Right cardiac atrium (tissue), 5 donors: ENCODE results near the gene CTNND2. TPM values are rescaled to one million over a fixed set of nuclear protein-coding genes. Genes with fewer than 3 reads are reported as not detected.

ENCODE experiments used
- ATAC-seq, 2 donors: fragments of 200-7000 bp; cut with Tn5 transposase; one replicate each; pipeline versions ENCODE4 v1.8.0 to v1.9.1; 2020; ENCODE audit warnings: moderate library complexity in 2 of 2, mild to moderate bottlenecking in 1 of 2
- DNase-seq, 3 donors: peaks; one replicate each; pipeline ENCODE4 v3.0.0-alpha.2; 2020
- H3K27ac ChIP-seq: one replicate; pipeline ENCODE4 v1.5.1; 2013; ENCODE audit warnings: mild to moderate bottlenecking, low read length, control low read depth, moderate library complexity
- H3K27me3 ChIP-seq: one replicate; pipeline ENCODE4 v1.6.1; 2013; ENCODE audit not compliant: control insufficient read depth, insufficient read depth
- H3K4me1 ChIP-seq: one replicate; pipeline ENCODE4 v1.6.1; 2013; ENCODE audit warnings: low read length; ENCODE audit not compliant: control insufficient read depth, insufficient read depth
- H3K4me3 ChIP-seq: one replicate; pipeline ENCODE4 v1.5.1; 2013; ENCODE audit warnings: low read length, control low read depth
- H3K9me3 ChIP-seq: one replicate; pipeline ENCODE4 v1.6.1; 2013; ENCODE audit warnings: low read length; ENCODE audit not compliant: control insufficient read depth
- WGBS: extraction: QIAGEN DNeasy Blood & Tissue Kit; methylation state at CpG from one replicate; pipeline ENCODE4 v1.1.7; 2013; 5-methylcytosine and 5-hydroxymethylcytosine counted together
- intact Hi-C, 4 donors: fragments of 100-400 bp; cut with DNase I; formaldehyde crosslinking; loops; one replicate each; pipeline versions ENCODE4 v1.11.0 to v1.14.0; 2022 to 2023
- long read RNA-seq, 4 donors: library from polyadenylated mRNA; unstranded; transcript quantifications; one replicate each; pipeline ENCODE4 v2.0.0, GENCODE V29; 2020 to 2021
- polyA plus RNA-seq: library from polyadenylated mRNA; stranded (reverse); fragments of 200-250 nt; gene quantifications from one replicate; pipeline ENCODE4 v1.2.3, GENCODE V29; 2013
- total RNA-seq, 4 donors: library from RNA; stranded (reverse); fragmentation: NEBNext Ultra II Directional; extraction: Animal tissue kit (Norgen Biotek cat#: 25700); gene quantifications; one replicate each; pipeline ENCODE4 v1.2.1, GENCODE V29; 2021
- donor health status: healthy with polysubstance abuse.
- donor health status: DM: no; HTN: yes; CAD: no.
- donor health status: DM: no; HTN: no; CAD: no.
- donor health status: DM: no; HTN: yes; CAD: no; lungs with severe emphysema.
- donor health status: DM: yes; HTN: yes; CAD: no.

The CTNND2 gene, protein sequence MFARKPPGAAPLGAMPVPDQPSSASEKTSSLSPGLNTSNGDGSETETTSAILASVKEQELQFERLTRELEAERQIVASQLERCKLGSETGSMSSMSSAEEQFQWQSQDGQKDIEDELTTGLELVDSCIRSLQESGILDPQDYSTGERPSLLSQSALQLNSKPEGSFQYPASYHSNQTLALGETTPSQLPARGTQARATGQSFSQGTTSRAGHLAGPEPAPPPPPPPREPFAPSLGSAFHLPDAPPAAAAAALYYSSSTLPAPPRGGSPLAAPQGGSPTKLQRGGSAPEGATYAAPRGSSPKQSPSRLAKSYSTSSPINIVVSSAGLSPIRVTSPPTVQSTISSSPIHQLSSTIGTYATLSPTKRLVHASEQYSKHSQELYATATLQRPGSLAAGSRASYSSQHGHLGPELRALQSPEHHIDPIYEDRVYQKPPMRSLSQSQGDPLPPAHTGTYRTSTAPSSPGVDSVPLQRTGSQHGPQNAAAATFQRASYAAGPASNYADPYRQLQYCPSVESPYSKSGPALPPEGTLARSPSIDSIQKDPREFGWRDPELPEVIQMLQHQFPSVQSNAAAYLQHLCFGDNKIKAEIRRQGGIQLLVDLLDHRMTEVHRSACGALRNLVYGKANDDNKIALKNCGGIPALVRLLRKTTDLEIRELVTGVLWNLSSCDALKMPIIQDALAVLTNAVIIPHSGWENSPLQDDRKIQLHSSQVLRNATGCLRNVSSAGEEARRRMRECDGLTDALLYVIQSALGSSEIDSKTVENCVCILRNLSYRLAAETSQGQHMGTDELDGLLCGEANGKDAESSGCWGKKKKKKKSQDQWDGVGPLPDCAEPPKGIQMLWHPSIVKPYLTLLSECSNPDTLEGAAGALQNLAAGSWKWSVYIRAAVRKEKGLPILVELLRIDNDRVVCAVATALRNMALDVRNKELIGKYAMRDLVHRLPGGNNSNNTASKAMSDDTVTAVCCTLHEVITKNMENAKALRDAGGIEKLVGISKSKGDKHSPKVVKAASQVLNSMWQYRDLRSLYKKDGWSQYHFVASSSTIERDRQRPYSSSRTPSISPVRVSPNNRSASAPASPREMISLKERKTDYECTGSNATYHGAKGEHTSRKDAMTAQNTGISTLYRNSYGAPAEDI (N-terminal part only)
- 10 to 100 TPM in 1 of 4 donors, 1 to 10 TPM in 3; 2.6 to 14.0 (median 7.1) TPM for total RNA-seq
- polyA plus RNA-seq = 4.1 TPM
- long read RNA-seq, donor 1, full-length matches to known transcripts = 1 of 16 reads
- long read RNA-seq, donor 1, partial matches to known transcripts = 10 of 16 reads
- long read RNA-seq, donor 1, other reads (novel, unspliced or antisense) = 5 of 16 reads
- long read RNA-seq, donor 2 = 0 reads
- long read RNA-seq, donor 3, partial matches to known transcripts = 5 of 8 reads
- long read RNA-seq, donor 3, other reads (novel, unspliced or antisense) = 3 of 8 reads
- long read RNA-seq, donor 4, full-length matches to known transcripts = 2 of 8 reads
- long read RNA-seq, donor 4, partial matches to known transcripts = 1 of 8 reads
- long read RNA-seq, donor 4, other reads (novel, unspliced or antisense) = 5 of 8 reads

DNA sequence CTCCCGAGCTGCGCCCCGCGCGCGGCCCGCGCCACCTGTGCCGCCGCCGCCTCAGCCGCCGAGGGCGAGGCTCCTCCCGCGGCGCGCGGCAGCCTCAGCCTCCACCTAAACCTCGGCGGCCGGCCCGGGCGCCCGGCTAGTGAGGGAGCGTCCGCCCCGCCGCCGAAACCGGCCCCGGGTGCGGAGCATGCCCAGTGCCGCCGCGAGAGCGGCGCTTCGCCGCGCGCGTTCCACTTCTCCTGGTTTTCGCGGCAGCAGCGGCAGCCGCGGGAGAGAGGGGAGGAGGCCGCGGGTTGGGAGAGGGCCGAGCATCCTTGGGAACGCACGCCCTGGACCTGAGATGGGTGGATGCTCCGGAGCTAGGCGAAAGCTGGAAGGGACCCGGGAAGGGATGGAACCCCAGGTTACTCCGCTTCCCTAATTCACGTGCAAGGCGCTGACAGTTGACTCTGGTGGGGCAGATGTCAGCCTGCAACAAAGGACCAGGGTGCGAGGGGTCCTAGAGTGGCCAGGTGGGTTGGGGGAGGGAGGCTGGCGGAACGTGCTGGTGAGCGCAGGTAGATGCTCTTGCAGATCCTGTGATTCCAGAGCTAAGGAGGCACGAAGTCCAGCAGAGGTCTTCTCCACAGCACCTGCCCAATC lies at the start of gene CTNND2:
Gene CTNND2, minus strand, starts transcription at position 182 of the 642 bp plus-strand sequence. CDS start 593 bp downstream, outside the sequence.
- WGBS = 2% methylated on average over 64 of the region's 64 CpGs
- DNase-seq (peak in 1 of 3 donors; percentile 71), ATAC-seq (peak; percentile 31 to 55)
- peak within 1 kb of the TSS; percentile 55 for H3K27ac ChIP-seq
- H3K9me3 ChIP-seq = no peaks in the 10 kb centered on the region
- peak within 1 kb of the TSS; percentile 62 for H3K4me3 ChIP-seq
- no peaks in the 10 kb centered on the region for H3K4me1 ChIP-seq
- H3K27me3 ChIP-seq = no peaks in the 10 kb centered on the region
- intact Hi-C loops = no loop called here

DNA sequence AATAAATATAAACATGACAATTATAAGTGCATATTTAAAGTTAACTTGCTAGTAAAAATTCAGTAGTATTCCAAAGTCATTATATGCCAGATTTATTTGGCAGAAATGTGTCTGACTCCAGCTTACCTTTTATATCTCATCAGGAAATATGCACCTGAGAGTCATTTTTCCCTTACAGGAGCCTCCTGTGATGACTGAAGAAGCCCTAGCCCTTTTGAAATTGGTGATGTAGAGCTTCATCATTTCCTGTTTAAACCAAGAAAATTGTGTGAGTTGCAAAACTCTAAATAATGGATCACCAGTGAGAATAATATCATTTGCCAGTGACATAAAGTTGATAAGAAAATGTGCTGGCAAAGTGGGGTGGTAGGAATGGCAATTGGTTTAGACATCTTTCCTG lies 42.1 kb upstream of the CTNND2 start:
- H3K27ac ChIP-seq = no peak overlapping the region
- H3K9me3 ChIP-seq = peaks cover 2% of the 10 kb centered on the region
- H3K4me3 ChIP-seq = no peak overlapping the region
- no peak for DNase-seq
- no peak for ATAC-seq
- H3K27me3 ChIP-seq = no peaks in the 10 kb centered on the region
- H3K4me1 ChIP-seq = no peaks in the 10 kb centered on the region
- intact Hi-C loops = no loop called here

DNA sequence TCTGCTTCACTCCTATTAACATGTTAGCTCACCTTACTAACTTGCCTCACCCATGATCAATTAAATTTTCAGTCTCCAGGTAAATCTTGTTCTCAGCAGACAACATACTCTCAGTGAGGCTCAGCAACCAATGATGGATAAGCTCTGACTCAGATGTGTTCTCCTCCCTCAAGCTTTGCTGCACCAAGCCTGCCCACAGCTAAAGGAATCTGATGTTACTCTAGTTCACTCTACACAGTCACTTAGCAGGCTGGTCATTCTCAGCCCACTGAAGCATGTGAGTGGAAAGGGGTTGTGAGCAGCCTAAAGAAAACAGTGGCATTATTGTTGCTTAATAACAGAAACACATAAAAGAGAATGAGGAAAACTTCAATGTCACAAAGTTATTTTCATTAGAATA lies 37.3 kb upstream of the CTNND2 start:
- Histone ChIP-seq H3K27me3 (no peaks in the 10 kb centered on the region), H3K9me3 (peaks cover 2% of the 10 kb centered on the region), H3K27ac (no peak overlapping the region), H3K4me1 (no peaks in the 10 kb centered on the region), H3K4me3 (no peak overlapping the region)
- ATAC-seq = no peak
- intact Hi-C loops = no loop called here
- no peak for DNase-seq

DNA sequence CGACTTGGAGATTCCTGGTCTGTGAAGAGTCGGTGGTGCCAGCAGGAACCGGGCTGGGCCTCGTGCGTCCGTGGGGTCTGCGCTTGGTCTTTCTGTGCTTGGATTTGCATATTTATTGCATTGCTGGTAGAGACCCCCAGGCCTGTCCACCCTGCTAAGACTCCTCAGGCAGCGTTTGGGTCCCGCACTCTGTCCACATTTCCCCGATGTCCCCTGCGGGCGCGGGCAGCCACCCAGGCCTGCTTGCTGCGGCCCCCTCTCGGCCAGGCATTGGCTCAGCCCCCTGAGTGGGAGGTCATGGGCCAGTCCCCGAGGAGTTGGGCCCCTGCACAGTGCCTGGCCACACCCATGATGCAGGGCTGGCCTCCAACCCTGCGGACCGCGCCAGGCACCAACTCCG lies 27.4 kb upstream of the CTNND2 start:
- no peak overlapping the region for H3K4me3 ChIP-seq
- intact Hi-C loops = no loop called here
- H3K27ac ChIP-seq = no peak overlapping the region
- peaks cover 2% of the 10 kb centered on the region for H3K9me3 ChIP-seq
- H3K4me1 ChIP-seq = no peaks in the 10 kb centered on the region
- 86% methylated on average over 20 of the region's 20 CpGs for WGBS
- DNase-seq (peak in 1 of 3 donors; percentile 27), ATAC-seq (no peak)
- peaks cover 2% of the 10 kb centered on the region for H3K27me3 ChIP-seq

DNA sequence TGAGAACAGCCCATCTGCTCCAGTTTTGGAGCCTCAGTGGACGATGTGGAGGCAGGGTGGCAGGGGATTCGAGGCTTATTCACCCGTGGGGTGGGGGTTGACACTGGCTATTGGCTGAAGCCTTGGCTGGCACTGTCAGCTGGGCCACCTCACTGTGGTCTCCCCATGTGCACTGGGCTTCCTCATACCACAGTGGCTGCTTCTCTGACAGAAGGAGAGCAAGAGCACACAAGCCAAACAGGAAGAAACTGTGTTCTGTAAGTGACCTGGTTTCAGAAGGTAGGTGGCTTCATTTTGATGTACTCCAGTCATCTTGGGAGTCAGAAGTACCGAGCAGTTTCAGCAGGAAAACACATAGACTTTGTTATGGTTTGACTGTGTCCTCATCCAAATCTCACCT lies 24.7 kb upstream of the CTNND2 start:
- Histone ChIP-seq H3K4me3 (no peak overlapping the region), H3K27ac (no peak overlapping the region), H3K9me3 (no peaks in the 10 kb centered on the region), H3K4me1 (no peaks in the 10 kb centered on the region), H3K27me3 (no peaks in the 10 kb centered on the region)
- DNase-seq (no peak), ATAC-seq (no peak)
- 58% methylated on average over 4 of the region's 4 CpGs for WGBS
- intact Hi-C loops = no loop called here

DNA sequence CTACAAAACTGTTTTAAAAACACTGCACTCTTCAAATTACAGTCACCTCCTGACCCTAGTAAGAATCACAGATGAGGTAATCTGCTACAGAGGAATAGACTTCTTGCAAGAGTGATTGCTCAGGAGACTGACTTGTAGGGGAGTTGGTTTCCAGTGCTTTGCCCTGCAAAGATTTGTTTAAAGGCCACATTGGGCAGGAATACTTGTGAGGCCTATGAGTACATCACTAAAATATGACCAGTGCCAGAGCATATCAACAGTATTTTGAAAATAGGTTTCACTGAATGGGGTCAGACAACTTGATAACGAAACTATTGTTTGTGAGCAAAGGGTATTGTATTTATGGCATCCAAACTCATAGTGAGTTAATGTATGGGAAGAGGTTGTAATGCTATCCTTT lies 21.5 kb upstream of the CTNND2 start:
- no peak for ATAC-seq
- intact Hi-C loops = no loop called here
- no peaks in the 10 kb centered on the region for H3K4me1 ChIP-seq

DNA sequence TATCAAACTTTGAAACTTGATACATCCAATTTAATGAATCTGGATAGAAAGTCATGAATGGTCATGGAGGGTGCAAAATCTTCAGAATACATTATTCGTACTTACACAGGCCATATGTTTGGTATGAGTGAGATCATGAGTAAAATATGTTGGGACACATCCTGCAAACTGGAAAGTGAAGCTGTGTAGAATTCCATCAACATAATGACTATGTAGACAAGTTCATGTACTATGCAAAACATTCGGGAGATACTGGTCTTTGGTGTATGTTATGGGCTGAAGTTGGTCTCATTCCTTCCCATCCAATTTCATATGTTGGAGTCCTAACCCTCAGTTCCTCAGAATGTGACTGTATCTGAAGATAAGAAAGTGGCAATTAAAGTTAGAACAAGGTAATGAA lies 18.1 kb upstream of the CTNND2 start:
- intact Hi-C loops = no loop called here
- H3K27ac ChIP-seq = no peak overlapping the region
- no peaks in the 10 kb centered on the region for H3K4me1 ChIP-seq
- H3K27me3 ChIP-seq = no peaks in the 10 kb centered on the region
- DNase-seq = no peak
- no peak overlapping the region for H3K4me3 ChIP-seq
- 79% methylated on average over 2 of the region's 2 CpGs for WGBS
- no peak for ATAC-seq
- no peaks in the 10 kb centered on the region for H3K9me3 ChIP-seq

More for the DNA sequence above, 21.5 kb upstream of the CTNND2 start:
- no peaks in the 10 kb centered on the region for H3K9me3 ChIP-seq
- no peak overlapping the region for H3K27ac ChIP-seq
- DNase-seq = no peak
- 73% methylated on average over 1 of the region's 1 CpG for WGBS
- H3K27me3 ChIP-seq = no peaks in the 10 kb centered on the region
- H3K4me3 ChIP-seq = no peak overlapping the region

DNA sequence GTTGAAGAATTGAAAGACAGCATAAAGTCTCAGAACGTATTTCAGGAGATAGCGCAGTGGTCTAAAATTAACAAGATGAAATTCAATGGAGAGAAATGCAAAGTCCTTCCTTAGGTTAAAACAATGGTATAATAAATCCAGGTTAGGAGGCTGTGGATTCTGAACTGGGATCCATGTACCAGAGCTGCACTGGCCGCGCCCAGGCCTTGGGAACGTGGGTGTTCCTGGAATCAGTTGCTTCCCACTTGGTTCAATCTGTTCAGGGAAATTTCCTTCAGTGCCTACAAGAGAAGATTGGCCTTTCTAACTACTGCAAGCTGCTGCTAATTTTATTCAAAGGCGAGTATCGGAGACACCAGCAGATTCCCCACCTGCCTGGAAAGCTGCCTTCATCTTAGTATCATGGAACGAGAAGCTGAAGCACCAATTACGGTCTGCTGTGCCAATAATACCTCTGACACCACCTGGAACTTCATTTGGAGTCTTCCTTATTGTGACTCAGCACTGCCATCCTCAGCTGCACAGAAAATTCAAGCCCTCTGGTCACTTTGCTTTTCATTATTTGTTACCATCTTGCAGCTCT lies 14.3 kb upstream of the CTNND2 start:
- Histone ChIP-seq H3K9me3 (no peaks in the 10 kb centered on the region), H3K27me3 (no peaks in the 10 kb centered on the region), H3K4me1 (no peaks in the 10 kb centered on the region), H3K27ac (no peak overlapping the region), H3K4me3 (no peak overlapping the region)
- no peak for ATAC-seq
- DNase-seq = no peak
- intact Hi-C loops = no loop called here
- 84% methylated on average over 9 of the region's 9 CpGs for WGBS

DNA sequence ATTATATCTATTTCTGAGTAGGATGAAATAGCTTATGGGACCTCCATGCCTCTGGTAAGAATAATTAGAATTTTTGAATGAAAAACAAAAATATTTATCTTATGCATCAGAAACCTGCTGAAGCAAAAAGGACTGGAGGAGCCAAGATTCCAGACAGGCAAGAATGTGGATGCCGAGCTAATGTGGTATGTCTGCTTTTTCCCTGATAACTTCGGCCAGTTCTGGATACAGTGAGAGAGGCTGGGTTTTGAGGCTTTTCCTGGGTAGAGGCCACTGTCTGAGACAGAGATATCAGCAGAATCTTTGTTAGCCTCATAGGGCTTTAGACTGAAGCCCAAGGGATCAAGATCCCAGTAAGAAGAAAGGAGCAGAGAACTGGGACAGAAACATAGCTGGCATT lies 5.2 kb upstream of the CTNND2 start:
- Histone ChIP-seq H3K9me3 (no peaks in the 10 kb centered on the region), H3K27me3 (no peaks in the 10 kb centered on the region), H3K27ac (no peak overlapping the region), H3K4me1 (no peaks in the 10 kb centered on the region), H3K4me3 (no peak overlapping the region)
- WGBS = 38% methylated on average over 2 of the region's 2 CpGs
- no peak for DNase-seq
- ATAC-seq = no peak
- intact Hi-C loops = no loop called here

DNA sequence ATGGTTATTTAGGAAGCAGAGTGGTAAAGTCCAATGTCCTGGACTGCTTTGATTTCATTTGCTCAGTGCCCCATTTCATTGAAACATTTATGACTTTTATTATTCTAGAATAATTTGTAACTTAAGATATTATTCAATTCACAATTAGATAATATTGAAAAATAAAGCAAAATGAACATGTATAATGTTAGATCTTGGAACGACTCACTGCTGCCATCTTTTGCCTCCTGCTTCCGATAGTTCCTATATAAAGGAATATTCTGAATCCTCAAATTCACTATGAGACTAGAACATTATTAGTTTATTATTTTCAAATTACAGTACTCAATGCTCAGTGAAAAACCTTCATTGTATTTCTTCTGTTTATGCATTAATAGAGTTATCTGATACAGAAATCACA lies 2.3 kb upstream of the CTNND2 start:
- no peak for DNase-seq

More for the DNA sequence above, 2.3 kb upstream of the CTNND2 start:
- Histone ChIP-seq H3K4me1 (no peaks in the 10 kb centered on the region), H3K9me3 (no peaks in the 10 kb centered on the region), H3K27ac (no peak overlapping the region), H3K4me3 (no peak overlapping the region), H3K27me3 (no peaks in the 10 kb centered on the region)
- intact Hi-C loops = no loop called here
- ATAC-seq = no peak
- WGBS = 57% methylated on average over 2 of the region's 2 CpGs
